ENCODE measurements around the gene TCOF1.

Gene TCOF1

GRCh38 chr5:150347003-150347402, 10.5 kb upstream of the TCOF1 start:
- H3K27ac ChIP-seq (ENCODE audit: low read depth, low read length, poor library complexity, severe bottlenecking) = no peak overlapping the region
- H3K79me2 ChIP-seq (ENCODE audit: insufficient read depth, low read length) = no peaks in the 10 kb centered on the region
- H2AFZ ChIP-seq (ENCODE audit: low read length) = no peak overlapping the region
- H3K4me3 ChIP-seq (ENCODE audit: low read depth, low read length, poor library complexity, severe bottlenecking) = no peak overlapping the region
- no peaks in the 10 kb centered on the region for H3K9me2 ChIP-seq (ENCODE audit: low read depth, low read length)
- no peak overlapping the region for H3K4me2 ChIP-seq (ENCODE audit: low read length)
- H3K9ac ChIP-seq (ENCODE audit: low read length) = no peak overlapping the region
- H3K36me3 ChIP-seq (ENCODE audit: insufficient read depth, low read length) = no peaks in the 10 kb centered on the region
- H3K4me1 ChIP-seq (ENCODE audit: insufficient read depth, low read length, severe bottlenecking) = peaks cover 3% of the 10 kb centered on the region
- no peaks in the 10 kb centered on the region for H3K9me3 ChIP-seq (ENCODE audit: low read length)
- H4K20me1 ChIP-seq (ENCODE audit: insufficient read depth, low read length) = no peaks in the 10 kb centered on the region
- H3F3A ChIP-seq (ENCODE audit: insufficient read depth, low read length) = no peaks in the 10 kb centered on the region
- H3K27me3 ChIP-seq (ENCODE audit: insufficient read depth, low read length) = no peaks in the 10 kb centered on the region; the same call in 1 of the 2 replicates
- TF ChIP-seq EZH2 (IDR thresholded peaks at IDR 0.05; ENCODE audit: borderline replicate concordance, low read length) = no peak
- TF ChIP-seq, protein P1, sequence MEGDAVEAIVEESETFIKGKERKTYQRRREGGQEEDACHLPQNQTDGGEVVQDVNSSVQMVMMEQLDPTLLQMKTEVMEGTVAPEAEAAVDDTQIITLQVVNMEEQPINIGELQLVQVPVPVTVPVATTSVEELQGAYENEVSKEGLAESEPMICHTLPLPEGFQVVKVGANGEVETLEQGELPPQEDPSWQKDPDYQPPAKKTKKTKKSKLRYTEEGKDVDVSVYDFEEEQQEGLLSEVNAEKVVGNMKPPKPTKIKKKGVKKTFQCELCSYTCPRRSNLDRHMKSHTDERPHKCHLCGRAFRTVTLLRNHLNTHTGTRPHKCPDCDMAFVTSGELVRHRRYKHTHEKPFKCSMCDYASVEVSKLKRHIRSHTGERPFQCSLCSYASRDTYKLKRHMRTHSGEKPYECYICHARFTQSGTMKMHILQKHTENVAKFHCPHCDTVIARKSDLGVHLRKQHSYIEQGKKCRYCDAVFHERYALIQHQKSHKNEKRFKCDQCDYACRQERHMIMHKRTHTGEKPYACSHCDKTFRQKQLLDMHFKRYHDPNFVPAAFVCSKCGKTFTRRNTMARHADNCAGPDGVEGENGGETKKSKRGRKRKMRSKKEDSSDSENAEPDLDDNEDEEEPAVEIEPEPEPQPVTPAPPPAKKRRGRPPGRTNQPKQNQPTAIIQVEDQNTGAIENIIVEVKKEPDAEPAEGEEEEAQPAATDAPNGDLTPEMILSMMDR (IDR thresholded peaks at IDR 0.05; ENCODE audit: low read length) = no peak

DNA sequence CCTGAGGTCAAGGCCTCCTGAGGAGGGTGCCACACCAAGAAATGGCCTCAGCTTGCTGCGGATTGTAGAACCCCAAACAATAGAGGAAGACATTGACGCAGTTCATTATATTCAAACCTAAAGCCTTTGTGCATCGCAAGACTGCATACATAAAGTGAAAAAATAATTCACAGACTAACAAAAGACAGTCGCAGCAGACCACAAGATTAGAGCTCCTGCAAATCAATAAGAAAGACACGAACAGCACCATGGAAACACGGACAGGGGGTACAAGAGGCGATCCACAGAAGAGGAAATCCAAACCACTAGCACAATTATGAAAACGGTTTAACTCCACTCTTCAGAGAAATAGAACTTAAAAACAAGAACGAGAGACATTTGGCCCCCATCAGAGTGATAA, 10.0 kb upstream of the TCOF1 start:
- Histone ChIP-seq H3F3A (ENCODE audit: insufficient read depth, low read length) (no peaks in the 10 kb centered on the region), H3K27me3 (ENCODE audit: insufficient read depth, low read length) (no peaks in the 10 kb centered on the region; the same call in 1 of the 2 replicates), H3K9ac (ENCODE audit: low read length) (no peak overlapping the region), H4K20me1 (ENCODE audit: insufficient read depth, low read length) (no peaks in the 10 kb centered on the region), H3K9me3 (ENCODE audit: low read length) (no peaks in the 10 kb centered on the region), H3K36me3 (ENCODE audit: insufficient read depth, low read length) (no peaks in the 10 kb centered on the region), H3K9me2 (ENCODE audit: low read depth, low read length) (no peaks in the 10 kb centered on the region), H3K27ac (ENCODE audit: low read depth, low read length, poor library complexity, severe bottlenecking) (no peak overlapping the region), H3K4me2 (ENCODE audit: low read length) (no peak overlapping the region), H3K79me2 (ENCODE audit: insufficient read depth, low read length) (no peaks in the 10 kb centered on the region), H2AFZ (ENCODE audit: low read length) (no peak overlapping the region), H3K4me3 (ENCODE audit: low read depth, low read length, poor library complexity, severe bottlenecking) (no peak overlapping the region), H3K4me1 (ENCODE audit: insufficient read depth, low read length, severe bottlenecking) (peaks cover 3% of the 10 kb centered on the region)
- TF ChIP-seq, protein P1 (IDR thresholded peaks at IDR 0.05; ENCODE audit: low read length) = no peak
- TF ChIP-seq EZH2 (IDR thresholded peaks at IDR 0.05; ENCODE audit: borderline replicate concordance, low read length) = no peak

DNA sequence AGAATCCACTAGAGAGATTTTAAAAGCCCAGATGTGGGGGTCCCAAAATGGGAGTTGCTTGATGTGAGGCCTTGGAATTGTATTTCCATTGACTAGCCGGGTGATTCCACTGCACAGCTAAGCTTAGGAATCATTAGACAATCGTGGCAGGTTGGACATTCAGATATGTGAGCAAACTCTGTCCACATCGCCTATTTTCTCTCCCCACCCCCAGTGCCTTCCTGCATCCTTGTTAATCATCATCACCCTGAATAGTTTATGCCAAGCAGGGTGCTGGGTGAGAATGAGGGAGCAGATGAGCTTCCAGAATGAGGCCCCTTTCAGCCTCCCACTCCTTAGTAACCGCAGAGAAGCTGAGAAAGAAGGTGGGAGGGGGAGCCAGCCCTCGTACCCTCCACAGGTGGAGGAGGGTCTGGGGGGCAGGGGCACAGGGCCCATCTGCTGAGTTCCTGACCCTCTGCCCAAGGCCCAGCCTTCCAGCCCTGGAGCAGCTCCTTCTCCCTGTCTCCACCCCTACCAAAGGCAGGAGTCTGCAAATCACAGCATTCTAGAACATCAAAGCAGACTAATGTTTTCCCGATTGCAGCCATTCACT, 7.7 kb upstream of the TCOF1 start:
- Histone ChIP-seq H4K20me1 (ENCODE audit: insufficient read depth, low read length) (no peaks in the 10 kb centered on the region), H3F3A (ENCODE audit: insufficient read depth, low read length) (no peaks in the 10 kb centered on the region)

More for the DNA sequence above, 7.7 kb upstream of the TCOF1 start:
- no peaks in the 10 kb centered on the region for H3K9me2 ChIP-seq (ENCODE audit: low read depth, low read length)
- H3K9ac ChIP-seq (ENCODE audit: low read length) = no peak overlapping the region
- H3K4me3 ChIP-seq (ENCODE audit: low read depth, low read length, poor library complexity, severe bottlenecking) = no peak overlapping the region
- H3K9me3 ChIP-seq (ENCODE audit: low read length) = no peaks in the 10 kb centered on the region
- no peak overlapping the region for H3K27ac ChIP-seq (ENCODE audit: low read depth, low read length, poor library complexity, severe bottlenecking)
- no peak overlapping the region for H3K4me2 ChIP-seq (ENCODE audit: low read length)
- peaks cover 3% of the 10 kb centered on the region for H3K4me1 ChIP-seq (ENCODE audit: insufficient read depth, low read length, severe bottlenecking)
- H3K36me3 ChIP-seq (ENCODE audit: insufficient read depth, low read length) = no peaks in the 10 kb centered on the region
- H3K79me2 ChIP-seq (ENCODE audit: insufficient read depth, low read length) = no peaks in the 10 kb centered on the region
- no peak overlapping the region for H2AFZ ChIP-seq (ENCODE audit: low read length)
- no peaks in the 10 kb centered on the region for H3K27me3 ChIP-seq (ENCODE audit: insufficient read depth, low read length)
- TF ChIP-seq EZH2 (IDR thresholded peaks at IDR 0.05; ENCODE audit: borderline replicate concordance, low read length) = no peak
- TF ChIP-seq, protein P1 (IDR thresholded peaks at IDR 0.05; ENCODE audit: low read length) = no peak

Data from OCI-LY1 (cell line).